GM04504 (cell line): Measurements from ENCODE around the gene DHRS1.

Source experiments
- DNase-seq: peaks from one replicate; pipeline ENCODE4 v3.0.0-alpha.2; 2012; ENCODE audit warnings: low read depth

The DHRS1 gene

DNA sequence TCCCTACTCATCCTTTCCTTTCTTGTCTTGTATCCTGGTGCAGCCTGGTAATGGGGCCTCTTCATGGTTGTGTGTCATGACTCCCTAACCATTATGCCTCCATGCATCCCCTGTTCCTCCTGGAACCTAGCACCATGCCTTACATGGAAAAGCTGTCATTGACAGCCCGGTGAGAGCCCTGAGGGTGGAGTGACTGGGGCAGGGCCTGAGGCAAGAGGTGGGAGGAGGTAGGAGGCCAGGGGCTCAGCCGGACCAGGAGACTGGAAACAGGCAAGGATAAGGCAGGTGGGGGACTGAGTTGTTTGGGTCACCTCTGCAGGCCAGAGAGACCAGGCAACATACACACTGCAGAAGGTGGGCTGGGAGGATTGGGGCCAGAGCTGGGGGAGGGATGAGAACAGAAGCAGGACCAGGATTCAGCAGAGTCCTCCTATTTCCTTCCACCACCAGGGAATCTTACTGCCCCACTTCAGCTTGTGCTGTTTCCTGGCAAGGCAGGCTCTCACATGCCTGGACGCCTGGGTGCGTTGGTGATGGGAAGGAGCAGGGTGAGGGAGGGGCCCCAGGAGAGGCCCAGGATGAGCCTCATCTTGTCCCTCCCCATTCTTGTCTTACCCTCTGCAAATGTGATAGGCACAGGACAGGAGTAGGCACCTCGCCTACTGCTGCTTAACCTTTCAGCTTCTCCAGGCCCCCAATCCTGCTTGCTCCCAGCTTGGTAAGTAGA lies 10.1 kb upstream of the DHRS1 start, which contains the start of gene LTB4R2:
TSS of gene LTB4R2 (plus strand) at position 603 of the 727 bp plus-strand sequence. CDS start 525 bp downstream, outside the sequence.
- no peak for DNase-seq

DNA sequence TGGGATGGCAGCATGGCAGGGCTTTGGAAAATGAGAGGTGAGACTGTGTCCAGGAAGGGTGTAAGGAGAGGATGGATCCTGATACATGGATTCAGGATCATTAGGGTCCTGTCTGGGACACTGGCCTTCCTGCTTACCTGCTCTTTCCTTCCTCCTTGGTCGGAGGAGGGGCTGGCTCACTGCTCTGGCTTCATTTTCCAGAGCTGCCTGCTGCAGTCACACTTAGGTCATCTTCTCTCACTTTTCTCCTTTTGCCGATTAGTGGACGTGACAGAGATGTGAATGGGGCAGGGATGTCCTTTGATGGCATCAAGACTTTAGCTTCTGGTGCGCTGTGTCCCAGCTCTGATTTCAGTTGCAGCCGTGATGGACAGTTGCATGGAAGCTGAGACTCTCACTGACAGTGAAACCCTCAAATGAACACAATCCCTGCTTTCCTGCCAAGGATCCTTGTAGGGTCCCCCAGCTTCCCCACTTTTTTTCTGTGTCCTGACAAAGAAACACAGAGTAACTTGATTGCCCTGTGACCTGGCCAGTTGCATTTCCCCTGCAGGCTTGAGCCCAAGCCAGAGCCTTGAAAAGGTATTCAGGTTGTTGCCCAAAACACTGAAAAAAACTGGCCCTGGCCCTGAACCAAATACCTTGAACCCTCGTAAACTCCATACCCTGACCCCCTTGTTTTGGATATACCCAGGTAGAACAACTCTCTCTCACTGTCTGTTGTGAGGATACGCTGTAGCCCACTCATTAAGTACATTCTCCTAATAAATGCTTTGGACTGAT lies 9.0 kb upstream of the DHRS1 start:
- no peak for DNase-seq

DNA sequence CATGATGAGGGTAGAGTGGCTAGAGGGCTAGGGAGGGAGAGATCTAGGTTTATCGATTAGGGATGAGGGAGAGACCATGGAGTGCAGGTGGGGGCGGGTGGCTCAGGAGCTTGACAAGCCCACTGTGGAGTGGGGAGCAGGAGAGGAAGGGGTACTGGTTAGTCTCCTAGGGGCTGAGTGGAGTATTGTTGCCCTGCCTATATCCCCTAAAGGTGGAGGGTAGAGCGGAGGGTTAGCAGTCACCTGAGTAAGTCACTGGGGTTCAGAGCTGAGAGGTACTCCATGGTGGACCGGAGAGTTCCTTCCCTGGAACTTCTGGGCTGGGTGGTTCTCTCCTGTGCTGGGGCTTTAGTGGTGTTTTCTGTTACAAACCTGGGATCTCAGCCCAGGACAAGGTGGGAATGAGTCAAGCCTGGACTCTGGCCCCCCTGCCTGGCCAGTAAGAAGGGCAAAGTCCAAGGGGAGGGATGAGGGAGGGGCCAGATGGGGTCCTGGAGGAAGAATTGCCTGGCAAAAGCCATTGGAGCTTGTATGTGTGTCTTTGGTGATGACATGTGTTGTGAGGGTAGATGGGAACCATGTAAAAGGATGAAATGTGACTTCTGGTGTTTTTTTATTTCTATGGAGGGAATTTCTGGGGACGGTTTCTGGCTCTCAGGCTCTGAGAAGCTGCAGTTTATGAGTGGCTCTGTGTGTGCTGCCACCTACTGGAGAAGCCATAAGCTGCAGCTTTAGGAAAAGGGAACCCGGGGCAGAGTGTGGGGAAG lies 8.2 kb upstream of the DHRS1 start, which contains the start of gene CIDEB:
TSS of gene CIDEB (minus strand) at position 403 of the 767 bp plus-strand sequence. CDS start at position 284, 119 bp downstream.
- DNase-seq = no peak

DNA sequence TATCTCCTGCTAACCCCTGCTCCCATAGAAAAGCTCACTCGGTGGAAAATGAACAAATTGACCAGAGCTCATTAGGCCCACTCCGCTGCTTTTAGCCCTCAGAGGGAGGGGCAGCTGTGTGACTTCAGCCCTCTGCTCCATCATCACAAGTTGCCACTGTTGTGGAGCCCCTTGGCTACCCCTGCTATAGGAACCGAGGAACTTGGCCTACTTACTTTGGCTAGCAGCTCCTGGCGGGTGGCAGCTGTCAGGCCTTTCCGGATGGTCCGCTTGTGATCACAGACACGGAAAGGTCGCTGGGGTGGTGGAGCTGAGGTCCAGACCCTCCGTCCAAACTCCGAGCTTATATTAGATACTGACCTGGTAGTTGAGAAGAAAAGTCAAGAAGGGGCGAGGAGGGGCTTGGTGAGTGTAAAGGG lies 7.6 kb upstream of the DHRS1 start:
- DNase-seq = no peak

DNA sequence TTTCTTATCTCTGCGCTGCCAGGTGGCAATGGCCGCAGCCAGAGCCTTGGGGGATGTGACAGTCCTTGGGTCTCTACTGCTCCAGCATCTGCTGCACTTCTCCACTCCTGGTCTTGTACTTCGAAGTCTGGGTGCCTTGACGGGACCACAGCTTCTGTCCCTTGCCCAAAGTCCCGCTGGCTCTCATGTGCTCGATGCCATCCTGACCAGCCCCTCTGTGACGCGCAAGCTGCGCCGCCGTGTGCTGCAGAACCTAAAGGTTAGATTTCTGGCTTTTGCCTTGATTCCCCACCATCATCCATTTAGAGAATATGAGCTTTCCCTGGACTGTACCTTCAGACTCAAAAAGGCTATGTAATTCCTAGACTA lies 4.4 kb upstream of the DHRS1 start:
- no peak for DNase-seq

DNA sequence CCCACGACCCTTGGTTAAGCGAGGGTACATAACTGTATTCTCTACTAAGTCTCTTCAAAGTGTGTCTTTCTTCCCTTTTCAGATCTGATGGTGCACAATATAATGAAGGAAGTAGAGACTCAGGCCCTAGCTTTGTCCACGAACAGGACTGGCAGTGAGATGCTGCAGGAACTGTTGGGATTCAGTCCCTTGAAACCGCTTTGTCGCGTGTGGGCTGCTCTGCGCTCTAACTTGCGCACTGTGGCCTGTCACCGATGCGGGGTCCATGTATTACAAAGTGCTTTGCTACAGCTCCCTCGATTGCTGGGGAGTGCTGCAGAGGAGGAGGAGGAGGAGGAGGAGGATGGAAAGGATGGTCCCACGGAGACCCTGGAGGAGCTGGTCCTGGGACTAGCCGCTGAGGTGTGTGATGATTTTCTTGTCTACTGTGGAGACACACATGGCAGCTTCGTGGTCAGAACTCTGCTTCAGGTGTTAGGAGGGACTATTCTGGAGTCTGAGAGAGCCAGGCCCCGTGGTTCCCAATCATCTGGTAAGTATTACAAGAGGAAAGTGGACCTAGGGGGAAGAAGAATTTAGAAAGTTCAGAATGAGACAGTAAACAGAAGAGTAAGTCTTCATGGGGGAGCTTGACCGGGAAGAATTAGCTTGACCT lies 873 bp upstream of the DHRS1 start:
- DNase-seq = no peak

DNA sequence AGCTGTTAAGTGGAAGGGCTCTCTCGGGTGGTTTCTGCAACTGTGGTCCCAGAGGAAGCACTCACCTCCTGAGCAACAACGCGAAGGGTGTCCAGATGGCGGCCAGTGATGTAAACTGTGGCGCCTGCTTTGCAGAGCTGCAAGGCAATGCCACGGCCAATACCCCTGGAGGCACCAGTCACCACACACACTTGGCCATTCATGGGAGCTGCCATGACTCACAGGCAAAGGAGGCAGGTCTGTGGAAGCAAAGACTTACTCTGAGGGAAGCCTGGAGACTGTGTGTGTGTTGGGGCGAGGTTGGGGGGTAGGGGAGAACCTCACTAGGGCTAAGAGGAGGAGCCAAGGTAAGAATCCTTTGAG lies 707 bp downstream of the DHRS1 start:
- DNase-seq = peak; percentile 44

DNA sequence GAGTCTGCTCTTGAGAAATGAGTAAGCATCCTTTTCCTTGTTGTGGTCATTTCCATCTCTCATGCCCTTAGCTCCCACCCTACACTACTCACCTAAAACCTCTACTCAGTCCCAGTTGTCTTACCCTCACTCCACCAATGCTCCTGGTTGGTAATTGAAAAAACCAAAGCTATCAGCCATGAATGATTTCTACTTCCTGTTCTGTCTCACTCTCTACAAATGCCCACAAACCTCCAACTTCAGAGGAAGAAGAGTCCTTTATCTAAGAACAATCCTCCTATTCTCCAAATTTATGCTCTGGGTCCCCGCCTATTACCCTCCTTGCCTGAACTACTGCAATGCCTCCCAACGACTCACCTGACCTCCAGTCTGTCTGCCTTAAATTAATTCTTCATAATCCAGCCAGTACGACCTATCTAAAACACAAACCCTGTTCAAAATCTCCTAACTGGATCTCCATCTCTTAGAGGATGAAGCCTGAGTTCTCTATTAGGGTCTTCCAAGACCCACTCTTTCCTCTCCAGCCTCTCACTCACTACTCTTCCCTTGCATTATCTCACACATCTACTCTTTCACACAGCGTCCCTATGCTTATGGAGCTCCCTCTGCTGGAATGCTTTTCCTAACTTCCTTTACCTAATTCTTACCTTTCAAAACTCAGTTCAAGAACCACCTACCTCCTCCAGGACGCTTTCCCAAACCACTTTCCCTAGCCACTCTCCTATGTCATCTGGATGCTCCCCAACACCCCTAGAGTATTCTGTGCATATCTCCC lies 2.2 kb downstream of the DHRS1 start:
- DNase-seq = no peak

DNA sequence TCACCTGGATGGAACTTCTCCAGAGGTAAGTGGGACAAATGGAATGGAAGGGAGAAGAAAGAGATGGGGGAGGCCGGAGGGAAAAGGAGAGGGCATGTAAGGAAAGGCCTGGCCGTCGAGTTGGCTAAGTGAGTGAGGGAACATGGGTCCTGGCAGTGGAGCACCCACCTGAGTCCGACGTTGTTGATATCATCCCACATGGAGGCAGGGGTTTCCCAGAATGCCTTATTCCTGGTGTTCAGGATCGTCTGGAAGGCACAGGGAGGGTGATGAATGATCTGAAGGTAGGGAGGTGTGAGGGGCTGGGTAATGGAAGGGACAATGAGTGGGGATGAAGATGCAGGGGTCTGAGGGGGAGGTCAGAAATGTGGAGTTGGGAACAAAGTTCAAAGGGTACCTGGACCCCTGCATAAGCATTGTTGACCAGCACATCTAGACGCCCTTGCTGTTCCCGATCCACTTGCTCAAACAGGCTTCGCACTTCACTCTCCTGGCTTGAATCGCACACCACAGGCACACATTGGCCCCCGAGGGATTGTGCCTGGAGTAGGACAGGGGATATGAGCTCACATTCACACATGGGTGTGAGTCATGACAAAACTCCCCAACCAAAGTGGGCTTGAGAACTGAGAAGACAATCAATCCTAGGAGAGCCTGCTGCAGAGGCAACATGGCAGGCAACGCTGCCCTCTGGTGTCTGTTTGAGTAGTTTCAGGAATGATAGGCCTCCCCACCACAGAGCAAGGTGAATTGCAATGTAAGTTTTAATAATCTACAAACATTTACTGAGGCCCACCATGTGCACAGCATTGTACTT lies 3.0 kb downstream of the DHRS1 start:
- DNase-seq = peak; percentile 75

DNA sequence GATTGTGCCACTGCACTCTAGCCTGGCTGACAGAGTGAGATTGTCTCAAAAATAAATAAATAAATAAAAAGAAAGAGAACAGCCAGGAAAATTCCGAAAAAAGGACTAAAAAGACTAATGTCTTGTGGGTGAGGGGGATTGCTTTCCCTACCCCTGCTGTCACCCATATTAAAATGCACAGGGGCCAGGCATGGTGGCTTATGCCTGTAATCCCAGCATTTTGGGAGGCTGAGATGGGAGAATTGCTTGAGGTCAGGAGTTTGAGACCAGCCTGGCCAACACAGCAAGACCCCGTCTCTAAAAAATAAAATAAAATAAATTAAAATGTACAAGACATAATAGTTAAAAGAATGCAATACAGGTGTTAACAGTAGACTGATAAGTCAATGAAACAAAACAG lies 6.1 kb downstream of the DHRS1 start:
- no peak for DNase-seq

DNA sequence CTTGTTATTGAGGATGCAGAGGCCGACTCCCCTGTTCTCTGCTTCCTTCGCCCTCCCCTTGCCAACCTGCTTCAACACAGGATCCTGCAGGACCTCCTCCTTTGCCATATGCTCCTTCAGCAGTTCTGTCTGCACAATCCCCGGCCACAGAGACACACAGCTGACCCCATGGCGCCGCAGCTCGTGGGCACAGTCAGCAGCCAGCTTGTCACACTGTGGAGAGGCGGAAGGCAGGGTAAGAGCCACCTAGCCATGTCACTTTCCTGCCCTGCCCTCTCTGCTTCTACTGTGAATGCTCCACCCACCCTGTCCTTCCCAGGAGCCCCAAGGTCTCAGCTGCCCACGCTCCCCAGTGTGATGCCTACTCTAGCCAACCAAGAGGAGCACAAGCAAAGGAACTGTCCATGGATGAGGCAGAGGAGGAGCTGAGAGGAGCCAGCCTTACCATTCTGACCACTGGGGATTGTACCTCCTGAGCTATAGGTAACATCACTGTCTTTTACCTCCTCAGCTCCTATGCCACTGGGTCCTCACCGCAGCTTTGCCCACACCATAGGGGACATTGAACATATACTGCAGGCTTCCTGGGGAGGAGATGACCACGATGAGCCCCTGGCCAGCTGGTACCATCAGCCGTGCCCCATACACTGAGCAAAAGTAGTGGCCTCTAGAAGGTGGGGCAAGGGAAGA lies 7.3 kb downstream of the DHRS1 start:
- no peak for DNase-seq

DNA sequence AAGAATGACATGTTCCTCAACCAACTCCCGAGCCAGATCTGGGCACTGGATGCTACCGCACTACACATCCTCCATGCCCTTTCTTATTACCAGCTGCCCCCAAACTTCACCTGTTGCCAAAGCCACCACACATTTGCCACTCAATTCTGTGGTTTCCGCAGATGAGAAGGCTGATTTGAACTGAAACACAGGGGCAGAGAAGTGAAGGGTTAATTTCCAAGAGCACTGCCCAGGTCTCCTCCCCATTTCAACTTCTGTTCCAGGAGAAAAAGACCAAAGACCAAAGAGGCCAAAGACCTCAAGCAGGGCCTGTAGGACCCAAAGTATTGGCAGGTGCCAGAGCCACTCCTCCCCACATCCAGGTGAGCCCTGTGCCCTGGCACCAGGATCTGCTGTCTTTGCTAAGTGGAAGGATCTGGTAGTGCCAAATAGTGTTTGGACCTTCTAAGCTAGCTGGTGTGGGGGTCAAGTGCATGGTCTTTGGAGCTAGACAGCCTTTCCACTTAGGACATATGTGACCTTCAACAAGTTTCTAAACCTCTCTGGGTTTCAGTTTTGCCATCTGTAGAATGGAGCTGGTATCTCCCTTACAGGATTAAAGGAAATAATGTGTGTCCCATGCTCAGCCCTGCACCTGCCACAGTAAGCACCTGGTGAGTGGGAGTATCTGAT lies 8.0 kb downstream of the DHRS1 start:
- no peak for DNase-seq

DNA sequence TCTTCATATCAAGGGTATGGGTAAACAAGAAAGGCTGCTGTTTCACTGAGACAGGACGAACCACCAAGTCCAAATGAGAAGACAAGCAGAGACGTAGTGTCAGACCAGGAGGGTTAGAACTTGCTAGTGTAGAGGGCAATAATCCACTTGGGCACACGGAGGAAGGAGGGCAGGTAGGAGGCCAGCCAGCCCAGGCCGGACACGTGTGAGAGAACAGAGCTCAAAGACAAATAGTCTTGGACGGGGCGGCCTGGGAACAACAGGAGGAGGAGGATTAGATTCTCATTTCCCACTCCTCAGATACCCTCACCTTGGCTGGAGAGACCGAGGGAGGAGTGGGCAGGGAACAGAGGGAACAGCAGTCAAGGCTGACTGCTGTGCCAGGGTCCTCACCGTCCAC lies 8.8 kb downstream of the DHRS1 start:
- DNase-seq = no peak

DNA sequence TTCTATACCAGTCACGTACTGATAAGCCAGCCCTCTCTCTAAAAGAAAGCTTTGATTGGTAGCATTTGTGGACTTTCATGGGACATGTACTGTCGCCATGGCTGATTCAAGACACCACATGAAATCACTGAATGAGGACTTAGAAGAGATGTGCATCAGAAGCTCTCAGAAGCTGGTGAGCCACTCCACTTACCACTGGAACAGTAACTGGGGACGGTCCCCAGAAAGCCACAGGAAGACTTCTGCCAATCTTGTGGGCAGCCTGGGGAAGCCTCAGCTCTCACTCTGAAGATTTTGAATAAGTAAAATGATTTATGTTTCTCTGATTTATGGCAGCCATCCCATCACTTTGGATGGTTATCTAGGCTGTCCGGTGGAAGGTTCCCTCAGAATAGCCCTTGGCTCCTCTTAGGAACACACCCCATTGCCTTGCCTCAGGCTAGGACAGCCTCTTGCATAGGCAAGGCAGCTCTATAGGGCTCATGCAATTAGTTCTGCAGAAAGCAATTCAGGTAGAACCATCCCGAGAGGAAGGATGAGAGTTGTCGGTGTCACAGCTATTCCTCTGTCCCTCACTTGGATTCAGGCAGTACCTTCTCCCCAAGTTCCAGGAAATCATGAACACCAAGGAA lies 9.8 kb downstream of the DHRS1 start:
- no peak for DNase-seq

DNA sequence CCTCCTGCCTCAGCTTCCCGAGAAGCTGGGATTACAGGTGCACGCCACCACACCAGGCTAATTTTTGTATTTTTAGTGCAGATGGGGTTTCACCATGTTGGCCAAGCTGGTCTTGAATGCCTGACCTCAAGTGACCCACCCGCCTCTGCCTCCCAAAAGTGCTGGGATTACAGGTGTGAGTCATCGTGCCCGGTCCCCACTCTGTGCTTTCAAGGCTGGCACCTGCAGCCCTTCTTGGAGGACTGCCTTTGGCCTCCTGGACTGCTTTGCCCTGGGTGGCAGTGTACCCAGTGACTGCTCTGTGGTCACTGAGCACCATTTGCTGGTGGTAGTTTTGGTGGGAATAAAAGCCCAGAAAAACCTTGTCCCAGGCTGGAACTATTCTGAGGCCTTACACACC lies 12.6 kb downstream of the DHRS1 start:
- no peak for DNase-seq

DNA sequence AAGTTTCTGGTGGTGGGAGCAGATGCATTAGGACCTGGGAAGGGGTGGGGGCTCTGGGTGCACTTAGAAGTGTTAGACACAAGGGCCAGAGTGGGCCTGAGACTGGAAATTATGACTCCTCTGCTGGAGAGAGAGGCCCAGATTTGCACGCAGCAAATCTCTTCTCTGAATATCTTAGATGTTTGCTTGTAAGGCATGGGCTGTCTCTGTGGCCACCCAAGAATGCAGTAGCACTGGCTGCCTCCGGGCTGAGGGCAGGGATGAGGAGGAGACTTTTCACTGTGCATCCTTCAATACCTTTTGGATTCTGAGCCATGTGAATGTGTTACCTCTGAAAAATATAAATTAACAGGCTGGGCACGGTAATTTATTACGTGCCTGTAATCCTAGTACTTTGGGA lies 14.2 kb downstream of the DHRS1 start:
- no peak for DNase-seq

DNA sequence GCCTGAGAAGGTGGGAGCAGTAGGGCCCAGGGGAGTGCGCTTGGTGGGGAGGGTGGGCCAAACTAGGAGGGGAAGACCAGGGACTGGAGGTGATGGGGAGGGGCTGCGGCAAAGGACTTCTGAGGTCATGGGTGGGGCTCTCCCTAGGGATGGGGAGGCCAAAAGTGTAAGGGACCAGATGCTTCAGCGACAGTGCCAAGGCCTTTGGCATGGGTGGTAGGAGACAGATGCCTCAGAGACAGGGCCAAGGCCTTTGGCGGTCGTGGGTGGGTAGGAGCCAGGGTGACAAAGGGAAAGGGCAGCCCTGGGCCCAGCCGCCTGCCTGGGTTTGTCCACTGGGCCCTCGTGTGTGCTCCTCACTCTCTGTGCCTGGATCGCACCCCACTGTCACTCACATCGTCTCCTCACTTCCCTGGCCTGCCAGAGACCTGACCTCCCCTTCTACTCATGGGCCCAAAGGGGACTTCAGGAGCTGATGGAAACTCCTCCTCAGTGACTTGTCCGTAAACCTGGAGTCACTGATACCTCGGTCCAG lies 15.0 kb downstream of the DHRS1 start:
- DNase-seq = no peak

DNA sequence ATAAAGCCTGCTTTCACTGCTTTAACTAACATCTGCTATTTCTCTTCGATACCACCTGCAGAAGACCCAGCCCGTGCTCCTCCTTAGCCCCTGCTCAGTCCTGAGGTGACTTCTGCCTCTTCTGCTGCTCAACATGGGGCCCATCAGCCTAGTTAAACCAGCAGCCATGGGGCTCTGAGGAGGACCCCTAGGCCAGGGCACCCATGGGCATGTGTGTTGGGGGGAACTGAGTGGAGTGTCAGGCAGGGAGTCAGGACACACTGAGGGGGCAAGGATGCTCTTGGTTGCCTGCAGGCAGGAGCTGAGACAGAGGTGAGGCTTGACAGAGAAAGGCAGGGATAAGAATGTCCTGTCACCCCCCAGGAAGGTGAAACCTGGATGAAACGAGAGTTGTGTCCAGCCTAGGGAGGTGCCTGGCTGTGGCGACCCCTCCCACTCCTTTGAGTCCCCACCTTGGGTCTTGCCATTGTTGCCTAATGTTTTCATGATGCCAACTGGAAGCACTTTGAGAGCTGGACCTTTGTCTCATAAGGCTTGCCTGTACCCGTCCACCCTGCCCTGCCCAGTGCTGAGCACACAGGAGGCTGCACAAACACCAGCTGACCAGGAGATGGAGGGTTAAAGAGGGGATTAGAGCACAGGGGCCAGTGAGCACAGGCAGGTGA lies 15.7 kb downstream of the DHRS1 start:
- DNase-seq = no peak
